Measurements from ENCODE around the gene ATP6V0A1. TPM values are rescaled to one million over a fixed set of nuclear protein-coding genes. Genes with fewer than 3 reads are reported as not detected.
"Not testable (repeated sequence)": the region's sequence is repeated elsewhere in the genome, so short reads cannot be mapped to it uniquely, and the experiment has no call there.

Gene ATP6V0A1
- total RNA-seq (2014; rRNA removed; shearing (Covaris generic); ENCODE audit: low replicate concordance): 15.9 and 28.0 TPM in 2 replicates

GRCh38 chr17:42458497-42459255 is at the start of gene ATP6V0A1:
TSS of gene ATP6V0A1 (plus strand) at chr17:42458878. CDS start at chr17:42460895, 2,017 bp downstream.
- peak; percentile 97 for DNase-seq
- H3K9me3 ChIP-seq: no peaks in the 10 kb centered on the region

GRCh38 chr17:42409523-42410318 is 49.0 kb upstream of the ATP6V0A1 start:
- DNase-seq: peak; percentile 97
- Histone ChIP-seq H3K36me3 (peaks cover 53% of the 10 kb centered on the region), H3K9me3 (no peaks in the 10 kb centered on the region), H3K27me3 (no peaks in the 10 kb centered on the region), H3K4me3 (no peak overlapping the region)

More at GRCh38 chr17:42458497-42459255, at the start of gene ATP6V0A1:
- H3K4me3 ChIP-seq: peak within 1 kb of the TSS; percentile 76
- peaks cover 28% of the 10 kb centered on the region for H3K36me3 ChIP-seq
- no peaks in the 10 kb centered on the region for H3K27me3 ChIP-seq

GRCh38 chr17:42410319-42410685 is 48.4 kb upstream of the ATP6V0A1 start:
- Histone ChIP-seq H3K9me3 (no peaks in the 10 kb centered on the region), H3K4me3 (no peak overlapping the region), H3K27me3 (no peaks in the 10 kb centered on the region), H3K36me3 (peaks cover 52% of the 10 kb centered on the region)
- DNase-seq: no peak

GRCh38 chr17:42411361-42411760 is 47.3 kb upstream of the ATP6V0A1 start:
- peak; percentile 40 for DNase-seq
- Histone ChIP-seq H3K9me3 (no peaks in the 10 kb centered on the region), H3K27me3 (no peaks in the 10 kb centered on the region), H3K36me3 (peaks cover 52% of the 10 kb centered on the region), H3K4me3 (no peak overlapping the region)

- no peaks in the 10 kb centered on the region for H3K27me3 ChIP-seq
- peaks cover 51% of the 10 kb centered on the region for H3K36me3 ChIP-seq
- no peak for DNase-seq
Observed at GRCh38 chr17:42411905-42412679, 46.6 kb upstream of the ATP6V0A1 start.

GRCh38 chr17:42413464-42414040 is 45.1 kb upstream of the ATP6V0A1 start:
- peaks cover 64% of the 10 kb centered on the region for H3K36me3 ChIP-seq
- DNase-seq: no peak
- H3K4me3 ChIP-seq: no peak overlapping the region
- H3K27me3 ChIP-seq: no peaks in the 10 kb centered on the region
- no peaks in the 10 kb centered on the region for H3K9me3 ChIP-seq

More at GRCh38 chr17:42411905-42412679, 46.6 kb upstream of the ATP6V0A1 start:
- Histone ChIP-seq H3K4me3 (no peak overlapping the region), H3K9me3 (no peaks in the 10 kb centered on the region)

GRCh38 chr17:42414704-42415409 is 43.8 kb upstream of the ATP6V0A1 start:
- no peak for DNase-seq
- no peaks in the 10 kb centered on the region for H3K27me3 ChIP-seq
- no peaks in the 10 kb centered on the region for H3K9me3 ChIP-seq
- H3K4me3 ChIP-seq: no peak overlapping the region
- peaks cover 70% of the 10 kb centered on the region for H3K36me3 ChIP-seq

- H3K4me3 ChIP-seq, H3K9me3 ChIP-seq, DNase-seq, H3K27me3 ChIP-seq: not testable (repeated sequence)
- H3K36me3 ChIP-seq: peaks cover 86% of the 10 kb centered on the region
Observed at GRCh38 chr17:42417981-42418380, 40.7 kb upstream of the ATP6V0A1 start.

GRCh38 chr17:42421136-42421506 is 37.6 kb upstream of the ATP6V0A1 start:
- DNase-seq: no peak
- Histone ChIP-seq H3K9me3 (no peaks in the 10 kb centered on the region), H3K27me3 (no peaks in the 10 kb centered on the region), H3K36me3 (peaks cover 63% of the 10 kb centered on the region), H3K4me3 (peak overlapping the region; percentile 100)

- peak overlapping the region; percentile 100 for H3K4me3 ChIP-seq
- DNase-seq: peak; percentile 97
- peaks cover 59% of the 10 kb centered on the region for H3K36me3 ChIP-seq
- H3K27me3 ChIP-seq: no peaks in the 10 kb centered on the region
- H3K9me3 ChIP-seq: no peaks in the 10 kb centered on the region
Observed at GRCh38 chr17:42421507-42422338, 37.0 kb upstream of the ATP6V0A1 start.

- Histone ChIP-seq H3K27me3 (no peaks in the 10 kb centered on the region), H3K4me3 (peak overlapping the region; percentile 100), H3K36me3 (peaks cover 51% of the 10 kb centered on the region), H3K9me3 (no peaks in the 10 kb centered on the region)
- DNase-seq: peak; percentile 47
Observed at GRCh38 chr17:42422412-42422957, 36.2 kb upstream of the ATP6V0A1 start.

- Histone ChIP-seq H3K4me3 (peak within 1 kb of the TSS; percentile 100), H3K27me3 (no peaks in the 10 kb centered on the region), H3K36me3 (peaks cover 45% of the 10 kb centered on the region), H3K9me3 (no peaks in the 10 kb centered on the region)
- peak; percentile 100 for DNase-seq
Observed at GRCh38 chr17:42422958-42423712, 35.5 kb upstream of the ATP6V0A1 start, which contains the start of gene CAVIN1. TSS of gene CAVIN1 (minus strand) at chr17:42423256. CDS start at chr17:42423097, 159 bp downstream.

GRCh38 chr17:42423766-42424165 is 34.9 kb upstream of the ATP6V0A1 start:
- Histone ChIP-seq H3K9me3 (no peaks in the 10 kb centered on the region), H3K27me3 (no peaks in the 10 kb centered on the region)
- no peak for DNase-seq

GRCh38 chr17:42424991-42425610 is 33.6 kb upstream of the ATP6V0A1 start:
- Histone ChIP-seq H3K9me3 (no peaks in the 10 kb centered on the region), H3K36me3 (peaks cover 27% of the 10 kb centered on the region), H3K4me3 (no peak overlapping the region), H3K27me3 (no peaks in the 10 kb centered on the region)
- DNase-seq: peak; percentile 51

More at GRCh38 chr17:42423766-42424165, 34.9 kb upstream of the ATP6V0A1 start:
- Histone ChIP-seq H3K36me3 (peaks cover 41% of the 10 kb centered on the region), H3K4me3 (peak overlapping the region; percentile 100)

All from MG63 (cell line).